H9 (cell line): Measurements from ENCODE around the gene ZWILCH. TPM values are rescaled to one million over a fixed set of nuclear protein-coding genes. Genes with fewer than 3 reads are reported as not detected.

Source experiments
- DNase-seq: peaks from one replicate; pipeline ENCODE4 v3.0.0-alpha.2; 2017
- H2AFZ ChIP-seq: one replicate; pipeline ENCODE4 v1.6.1; 2013; ENCODE audit warnings: mild to moderate bottlenecking, low read length, control low read depth, moderate library complexity
- H2AK5ac ChIP-seq: 2 replicates; pipeline ENCODE4 v1.6.1; 2013; ENCODE audit warnings: low read length, control low read depth, mixed read lengths; ENCODE audit not compliant: insufficient read length
- H2BK120ac ChIP-seq: one replicate; pipeline ENCODE4 v1.6.1; 2013; ENCODE audit warnings: low read depth, mild to moderate bottlenecking, low read length, control low read depth, inconsistent platforms; ENCODE audit not compliant: poor library complexity, severe bottlenecking
- H2BK12ac ChIP-seq: 2 replicates; pipeline ENCODE4 v1.6.1; 2013; ENCODE audit warnings: low read length, control low read depth, mixed read lengths, low read depth; ENCODE audit not compliant: insufficient read length
- H2BK15ac ChIP-seq: 2 replicates; pipeline ENCODE4 v1.6.1; 2013; ENCODE audit warnings: low read depth, low read length, control low read depth
- H2BK20ac ChIP-seq: one replicate; pipeline ENCODE4 v1.6.1; 2013; ENCODE audit warnings: low read depth, mild to moderate bottlenecking, low read length, control low read depth, inconsistent platforms; ENCODE audit not compliant: poor library complexity, severe bottlenecking
- H2BK5ac ChIP-seq: 2 replicates; pipeline ENCODE4 v1.6.1; 2013; ENCODE audit warnings: low read length, control low read depth, mixed read lengths; ENCODE audit not compliant: insufficient read length
- H3K14ac ChIP-seq: 2 replicates; pipeline ENCODE4 v1.6.1; 2013; ENCODE audit warnings: low read length, control low read depth; ENCODE audit not compliant: insufficient read depth
- H3K18ac ChIP-seq: 2 replicates; pipeline ENCODE4 v1.6.1; 2013; ENCODE audit warnings: low read depth, mild to moderate bottlenecking, mixed read lengths, low read length, control low read depth; ENCODE audit not compliant: insufficient read length
- H3K23ac ChIP-seq: 2 replicates; pipeline ENCODE4 v1.6.1; 2013; ENCODE audit warnings: low read length, control low read depth, mixed read lengths, low read depth; ENCODE audit not compliant: insufficient read length
- H3K23me2 ChIP-seq: 2 replicates; pipeline ENCODE4 v1.6.1; 2013; ENCODE audit warnings: low read depth, mild to moderate bottlenecking, mixed read lengths, low read length, control low read depth; ENCODE audit not compliant: insufficient read length, poor library complexity, severe bottlenecking
- H3K27ac ChIP-seq: 2 replicates; pipeline ENCODE4 v1.5.1; 2013; ENCODE audit warnings: low read length, control low read depth, mixed read lengths, low read depth; ENCODE audit not compliant: insufficient read length
- H3K27me3 ChIP-seq: 2 replicates; pipeline ENCODE4 v1.6.1; 2013; ENCODE audit warnings: low read length, control low read depth, inconsistent platforms; ENCODE audit not compliant: insufficient read depth
- H3K4ac ChIP-seq: 2 replicates; pipeline ENCODE4 v1.6.1; 2013; ENCODE audit warnings: low read depth, mild to moderate bottlenecking, control low read depth, inconsistent platforms, low read length, moderate library complexity
- H3K4me1 ChIP-seq: 2 replicates; pipeline ENCODE4 v1.6.1; 2013; ENCODE audit warnings: low read length, control low read depth, inconsistent platforms; ENCODE audit not compliant: insufficient read depth
- H3K4me2 ChIP-seq: 2 replicates; pipeline ENCODE4 v1.6.1; 2013; ENCODE audit warnings: low read length, control low read depth, mixed read lengths; ENCODE audit not compliant: insufficient read length, insufficient read depth
- H3K56ac ChIP-seq: 2 replicates; pipeline ENCODE4 v1.6.1; 2013; ENCODE audit warnings: low read depth, mild to moderate bottlenecking, mixed read lengths, low read length, control low read depth; ENCODE audit not compliant: insufficient read length
- H3K79me1 ChIP-seq: 2 replicates; pipeline ENCODE4 v1.6.1; 2013; ENCODE audit warnings: low read depth, mild to moderate bottlenecking, moderate library complexity, low read length, control low read depth, inconsistent platforms; ENCODE audit not compliant: insufficient read depth, poor library complexity, severe bottlenecking
- H3K79me2 ChIP-seq: 2 replicates; pipeline ENCODE4 v1.6.1; 2013; ENCODE audit warnings: low read length, control low read depth, inconsistent platforms; ENCODE audit not compliant: insufficient read depth
- H3K9ac ChIP-seq: 2 replicates; pipeline ENCODE4 v1.6.1; 2013; ENCODE audit warnings: low read length, control low read depth, mixed read lengths; ENCODE audit not compliant: insufficient read length; ENCODE audit errors: extremely low read depth
- H3K9me3 ChIP-seq: one replicate; pipeline ENCODE4 v1.6.1; 2013; ENCODE audit warnings: low read depth, low read length, inconsistent platforms; ENCODE audit not compliant: control insufficient read depth
- H3T11ph ChIP-seq: one replicate; pipeline ENCODE4 v1.6.1; 2013; ENCODE audit warnings: mild to moderate bottlenecking, low read length, control low read depth, inconsistent platforms
- H4K20me1 ChIP-seq: one replicate; pipeline ENCODE4 v1.6.1; 2013; ENCODE audit not compliant: control insufficient read depth, insufficient read length, insufficient read depth
- H4K5ac ChIP-seq: 2 replicates; pipeline ENCODE4 v1.6.1; 2013; ENCODE audit warnings: low read depth, mild to moderate bottlenecking, mixed read lengths, low read length, control low read depth; ENCODE audit not compliant: insufficient read length
- H4K8ac ChIP-seq: replicated peaks from 2 replicates; pipeline ENCODE4 v1.6.1; 2013; ENCODE audit warnings: low read length, control low read depth, mixed read lengths, low read depth; ENCODE audit not compliant: insufficient read length
- H4K91ac ChIP-seq: 2 replicates; pipeline ENCODE4 v1.6.1; 2013; ENCODE audit warnings: low read depth, mild to moderate bottlenecking, moderate library complexity, mixed read lengths, low read length, control low read depth; ENCODE audit not compliant: insufficient read length
- H3K27ac Mint-ChIP-seq, 3 experiments: 2 replicates in 2 of 3; 3 replicates in 1 of 3; pipeline ENCODE4 v1.8.0; 2020 to 2021; ENCODE audit warnings: mixed read lengths in 3 of 3, mild to moderate bottlenecking in 1 of 3, moderate library complexity in 1 of 3
- H3K27me3 Mint-ChIP-seq: 2 replicates; pipeline ENCODE4 v1.8.0; 2021; ENCODE audit warnings: low read depth, mild to moderate bottlenecking, moderate library complexity, mixed read lengths
- H3K36me3 Mint-ChIP-seq, 3 experiments: 2 replicates in 2 of 3; 3 replicates in 1 of 3; pipeline ENCODE4 v1.8.0; 2020 to 2021; ENCODE audit warnings: low read depth in 3 of 3, mixed read lengths in 3 of 3; ENCODE audit not compliant: insufficient read depth in 1 of 3
- H3K4me1 Mint-ChIP-seq, 2 experiments: 2 replicates each; pipeline ENCODE4 v1.8.0; 2020; ENCODE audit warnings: mixed read lengths in 2 of 2
- H3K4me3 Mint-ChIP-seq, 2 experiments: 2 replicates in 1 of 2; 3 replicates in 1 of 2; pipeline ENCODE4 v1.8.0; 2020 to 2021; ENCODE audit warnings: mild to moderate bottlenecking in 2 of 2, mixed read lengths in 2 of 2, moderate library complexity in 1 of 2
- H3K9me3 Mint-ChIP-seq, 2 experiments: 2 replicates in 1 of 2; 3 replicates in 1 of 2; pipeline ENCODE4 v1.8.0; 2020; ENCODE audit warnings: mild to moderate bottlenecking in 2 of 2, mixed read lengths in 2 of 2, moderate library complexity in 1 of 2
- CTCF ChIP-seq: fragments of 200-600 bp; sonication (generic); conservative IDR thresholded peaks from 3 replicates; pipeline ENCODE4 v1.8.0; 2021; ENCODE audit warnings: antibody characterized with exemption, mild to moderate bottlenecking
- WGBS: extraction: QIAGEN DNeasy Blood & Tissue Kit; methylation state at CpG from one replicate; pipeline ENCODE4 v1.1.7; 2013; ENCODE audit warnings: missing lambda C conversion rate, low lambda C conversion rate, mixed read lengths; ENCODE audit not compliant: insufficient read length; ENCODE audit errors: extremely low coverage; 5-methylcytosine and 5-hydroxymethylcytosine counted together
- total RNA-seq: library from RNA; stranded (reverse); gene quantifications from 2 replicates; pipeline ENCODE4 v1.2.1, GENCODE V29; 2021

Gene ZWILCH
- total RNA-seq, 1 experiment from 2014 or later: 47.2 TPM

- no peak overlapping the region for H4K8ac ChIP-seq
- Mint-ChIP-seq H3K9me3 (no peaks in the 10 kb centered on the region), H3K4me3 (no peak overlapping the region), H3K4me1 (peaks cover 20 to 26% of the 10 kb centered on the region in 2 experiments), H3K27ac (no peak overlapping the region; a peak in 1 of 7 replicates), H3K27me3 (no peaks in the 10 kb centered on the region), H3K36me3 (no peaks in the 10 kb centered on the region; a peak in 1 of 7 replicates)
- no peaks in the 10 kb centered on the region for H3K9me3 ChIP-seq
- H3K79me2 ChIP-seq: no peaks in the 10 kb centered on the region
- H2BK12ac ChIP-seq: no peak overlapping the region
- H3K4me2 ChIP-seq: no peak overlapping the region
- no peak overlapping the region for H2BK20ac ChIP-seq
- no peaks in the 10 kb centered on the region for H4K20me1 ChIP-seq
- H2BK15ac ChIP-seq: no peak overlapping the region
- H3K4me1 ChIP-seq: peaks cover 2% of the 10 kb centered on the region; the same call in 1 of the 2 replicates
- H2BK5ac ChIP-seq: no peak overlapping the region
- no peak overlapping the region for H3K18ac ChIP-seq
- no peak overlapping the region for H3K23ac ChIP-seq
- no peak overlapping the region for H3K56ac ChIP-seq
- H3T11ph ChIP-seq: no peak overlapping the region
- no peak overlapping the region for H2AK5ac ChIP-seq
- TF ChIP-seq CTCF: no peak
- H3K23me2 ChIP-seq: no peaks in the 10 kb centered on the region
- no peak overlapping the region for H2AFZ ChIP-seq
- H3K27me3 ChIP-seq: no peaks in the 10 kb centered on the region
- no peak overlapping the region for H4K5ac ChIP-seq
- WGBS: no CpG with 5 or more reads among the region's 9 CpGs
- H3K9ac ChIP-seq: no peak overlapping the region
- no peak overlapping the region for H4K91ac ChIP-seq
- no peak overlapping the region for H3K14ac ChIP-seq
- no peaks in the 10 kb centered on the region for H3K79me1 ChIP-seq
- H3K27ac ChIP-seq: no peak overlapping the region
- H3K4ac ChIP-seq: no peak overlapping the region
- DNase-seq: no peak
- H2BK120ac ChIP-seq: no peak overlapping the region
Measured at GRCh38 chr15:66569461-66570137, 64.5 kb downstream of the ZWILCH start.
